Measurements from ENCODE around the gene CA10. TPM values are rescaled to one million over a fixed set of nuclear protein-coding genes. Genes with fewer than 3 reads are reported as not detected.

Gene CA10
- total RNA-seq, 2 donors from 2014 or later = not detected

DNA sequence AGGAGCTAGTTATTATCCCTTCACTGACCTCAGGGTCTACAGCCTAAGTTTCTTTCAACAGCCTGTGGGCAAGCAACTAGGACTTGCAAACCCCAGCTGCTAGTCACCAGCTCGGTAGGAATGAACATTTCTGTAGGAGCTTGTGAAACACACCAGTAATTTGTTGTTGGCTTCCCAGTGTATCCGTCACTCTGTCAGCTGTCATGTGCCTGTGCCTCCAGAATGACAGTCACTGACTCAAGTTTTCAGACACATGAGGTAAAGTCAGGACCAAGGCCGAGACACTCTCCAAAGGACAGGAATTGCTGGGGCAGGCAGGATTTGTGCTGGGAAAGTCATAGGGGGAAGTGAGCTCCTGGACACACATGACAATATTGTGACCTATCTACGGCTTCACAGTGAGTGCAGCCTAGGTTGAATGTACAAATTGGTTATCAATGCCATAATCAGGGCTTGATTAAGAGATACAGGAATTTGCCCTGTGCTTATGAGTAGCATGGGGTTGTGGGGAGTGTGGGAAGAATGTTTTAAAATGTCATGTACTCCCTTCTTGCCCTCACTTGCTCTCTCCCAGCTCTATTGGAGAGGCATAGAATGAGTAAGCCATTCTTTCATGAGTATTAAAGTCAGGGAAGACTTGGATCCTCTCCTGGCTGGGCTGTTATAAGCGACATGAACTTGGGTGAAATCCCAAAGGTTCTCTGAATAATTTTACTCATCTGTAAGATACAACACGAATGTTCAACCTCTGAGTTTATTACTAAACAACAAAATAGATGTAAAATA, 506.8 kb downstream of the CA10 start:
- DNase-seq (ENCODE audit: low spot score) (no peak), ATAC-seq (no peak)
- peaks cover 0 to under 1% of the 10 kb centered on the region in 2 donors for H3K4me1 Mint-ChIP-seq (ENCODE audit: low read depth in 2 of 2)
- H3K27me3 Mint-ChIP-seq = peaks cover 13 to 21% of the 10 kb centered on the region in 2 donors
- no peak overlapping the region for H3K4me3 Mint-ChIP-seq
- H3K9me3 Mint-ChIP-seq = no peaks in the 10 kb centered on the region
- no peak overlapping the region for H3K27ac Mint-ChIP-seq
- H3K36me3 Mint-ChIP-seq = no peaks in the 10 kb centered on the region

GRCh38 chr17:51650772-51651171, 507.7 kb downstream of the CA10 start:
- H3K27ac Mint-ChIP-seq = no peak overlapping the region
- no peaks in the 10 kb centered on the region for H3K4me1 Mint-ChIP-seq (ENCODE audit: low read depth in 2 of 2)
- no peaks in the 10 kb centered on the region for H3K36me3 Mint-ChIP-seq
- H3K4me3 Mint-ChIP-seq = no peak overlapping the region
- peaks cover 13 to 21% of the 10 kb centered on the region in 2 donors for H3K27me3 Mint-ChIP-seq
- no peak for ATAC-seq
- no peaks in the 10 kb centered on the region for H3K9me3 Mint-ChIP-seq
- no peak for DNase-seq (ENCODE audit: low spot score)

- peaks cover 13 to 20% of the 10 kb centered on the region in 2 donors for H3K27me3 Mint-ChIP-seq
- DNase-seq (ENCODE audit: low spot score) (no peak), ATAC-seq (no peak)
- H3K9me3 Mint-ChIP-seq = no peaks in the 10 kb centered on the region
- no peaks in the 10 kb centered on the region for H3K4me1 Mint-ChIP-seq (ENCODE audit: low read depth in 2 of 2)
- H3K4me3 Mint-ChIP-seq = no peak overlapping the region
- H3K36me3 Mint-ChIP-seq = no peaks in the 10 kb centered on the region
- H3K27ac Mint-ChIP-seq = no peak overlapping the region
These were observed 508.3 kb downstream of the CA10 start for GRCh38 chr17:51650202-51650601.

DNA sequence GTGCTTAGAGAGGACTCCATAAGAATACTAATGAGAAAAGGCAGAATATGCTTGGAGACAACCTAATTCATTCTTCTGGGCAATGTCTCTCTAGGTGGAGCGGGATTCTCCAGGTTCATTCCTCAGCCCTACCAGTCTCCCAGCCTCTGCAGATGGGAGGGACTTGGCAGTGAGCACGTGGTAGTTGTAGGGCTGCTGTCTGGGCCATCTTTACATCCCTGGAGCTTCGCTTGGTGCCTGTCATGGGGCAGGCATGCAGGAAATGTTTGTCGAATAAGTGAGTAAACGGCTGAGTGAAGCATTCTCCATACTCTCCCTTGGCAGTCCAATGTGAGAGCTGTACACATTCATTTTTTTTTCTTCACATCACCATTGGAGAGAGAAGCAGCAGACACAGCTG, 510.7 kb downstream of the CA10 start:
- DNase-seq (ENCODE audit: low spot score) (no peak), ATAC-seq (no peak)
- H3K4me1 Mint-ChIP-seq (ENCODE audit: low read depth in 2 of 2) = no peaks in the 10 kb centered on the region
- H3K27ac Mint-ChIP-seq = no peak overlapping the region
- H3K36me3 Mint-ChIP-seq = no peaks in the 10 kb centered on the region
- no peak overlapping the region for H3K4me3 Mint-ChIP-seq
- H3K9me3 Mint-ChIP-seq = no peaks in the 10 kb centered on the region
- peaks cover 19 to 28% of the 10 kb centered on the region in 2 donors for H3K27me3 Mint-ChIP-seq

- H3K36me3 Mint-ChIP-seq = no peaks in the 10 kb centered on the region
- ATAC-seq (no peak), DNase-seq (ENCODE audit: low spot score) (no peak)
- H3K9me3 Mint-ChIP-seq = no peaks in the 10 kb centered on the region
- no peak overlapping the region for H3K27ac Mint-ChIP-seq
- no peaks in the 10 kb centered on the region for H3K4me1 Mint-ChIP-seq (ENCODE audit: low read depth in 2 of 2)
- H3K27me3 Mint-ChIP-seq = peaks cover 19 to 28% of the 10 kb centered on the region in 2 donors
- H3K4me3 Mint-ChIP-seq = no peak overlapping the region
These were observed 511.4 kb downstream of the CA10 start for GRCh38 chr17:51647067-51647466.

DNA sequence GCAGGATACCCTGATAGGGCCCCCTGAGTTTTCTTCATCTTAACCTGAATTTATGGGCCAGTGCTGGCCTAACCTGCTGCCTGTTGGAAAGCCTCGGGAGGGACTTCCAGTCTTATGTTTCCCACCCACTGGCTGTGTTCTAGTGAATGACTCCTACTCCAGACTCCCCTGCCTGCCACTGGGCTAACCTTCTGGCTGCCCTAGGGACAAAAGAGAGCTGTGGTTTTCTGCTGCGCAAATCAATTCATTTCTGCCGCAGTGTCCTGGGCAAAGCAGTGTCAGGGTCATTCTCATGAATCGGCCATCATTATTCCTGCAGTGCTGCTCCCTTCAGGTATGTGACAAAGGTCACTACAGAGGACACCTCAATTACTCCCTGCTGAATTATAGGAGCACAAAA, 512.0 kb downstream of the CA10 start:
- H3K27ac Mint-ChIP-seq = no peak overlapping the region
- H3K9me3 Mint-ChIP-seq = no peaks in the 10 kb centered on the region
- no peaks in the 10 kb centered on the region for H3K4me1 Mint-ChIP-seq (ENCODE audit: low read depth in 2 of 2)
- H3K36me3 Mint-ChIP-seq = no peaks in the 10 kb centered on the region
- peaks cover 19 to 28% of the 10 kb centered on the region in 2 donors for H3K27me3 Mint-ChIP-seq
- ATAC-seq (no peak), DNase-seq (ENCODE audit: low spot score) (no peak)
- H3K4me3 Mint-ChIP-seq = no peak overlapping the region

GRCh38 chr17:51645056-51645455, 513.5 kb downstream of the CA10 start:
- Mint-ChIP-seq H3K4me1 (ENCODE audit: low read depth in 2 of 2) (no peaks in the 10 kb centered on the region), H3K4me3 (no peak overlapping the region), H3K27ac (no peak overlapping the region), H3K36me3 (no peaks in the 10 kb centered on the region), H3K9me3 (no peaks in the 10 kb centered on the region), H3K27me3 (peaks cover 18 to 32% of the 10 kb centered on the region in 2 donors)
- ATAC-seq = no peak
- DNase-seq (ENCODE audit: low spot score) = no peak

- no peak for DNase-seq (ENCODE audit: low spot score)
- no peaks in the 10 kb centered on the region for H3K36me3 Mint-ChIP-seq
- ATAC-seq = no peak
- H3K4me1 Mint-ChIP-seq (ENCODE audit: low read depth in 2 of 2) = no peaks in the 10 kb centered on the region
- H3K27ac Mint-ChIP-seq = no peak overlapping the region
- H3K9me3 Mint-ChIP-seq = no peaks in the 10 kb centered on the region
- H3K27me3 Mint-ChIP-seq = peaks cover 15 to 28% of the 10 kb centered on the region in 2 donors
- no peak overlapping the region for H3K4me3 Mint-ChIP-seq
These were observed 514.6 kb downstream of the CA10 start for GRCh38 chr17:51643702-51644490.

GRCh38 chr17:51642029-51642428, 516.5 kb downstream of the CA10 start:
- no peaks in the 10 kb centered on the region for H3K4me1 Mint-ChIP-seq (ENCODE audit: low read depth in 2 of 2)
- no peak for DNase-seq (ENCODE audit: low spot score)
- H3K36me3 Mint-ChIP-seq = no peaks in the 10 kb centered on the region
- H3K27ac Mint-ChIP-seq = no peak overlapping the region
- H3K9me3 Mint-ChIP-seq = peaks cover 3% of the 10 kb centered on the region
- ATAC-seq = no peak
- no peak overlapping the region for H3K4me3 Mint-ChIP-seq
- H3K27me3 Mint-ChIP-seq = peaks cover 21 to 40% of the 10 kb centered on the region in 2 donors

- Mint-ChIP-seq H3K27ac (no peak overlapping the region), H3K9me3 (peaks cover 4% of the 10 kb centered on the region), H3K4me3 (no peak overlapping the region), H3K27me3 (peaks cover 22 to 43% of the 10 kb centered on the region in 2 donors), H3K36me3 (no peaks in the 10 kb centered on the region), H3K4me1 (ENCODE audit: low read depth in 2 of 2) (no peaks in the 10 kb centered on the region)
- no peak for ATAC-seq
- no peak for DNase-seq (ENCODE audit: low spot score)
These were observed 518.3 kb downstream of the CA10 start for GRCh38 chr17:51640108-51640622.

DNA sequence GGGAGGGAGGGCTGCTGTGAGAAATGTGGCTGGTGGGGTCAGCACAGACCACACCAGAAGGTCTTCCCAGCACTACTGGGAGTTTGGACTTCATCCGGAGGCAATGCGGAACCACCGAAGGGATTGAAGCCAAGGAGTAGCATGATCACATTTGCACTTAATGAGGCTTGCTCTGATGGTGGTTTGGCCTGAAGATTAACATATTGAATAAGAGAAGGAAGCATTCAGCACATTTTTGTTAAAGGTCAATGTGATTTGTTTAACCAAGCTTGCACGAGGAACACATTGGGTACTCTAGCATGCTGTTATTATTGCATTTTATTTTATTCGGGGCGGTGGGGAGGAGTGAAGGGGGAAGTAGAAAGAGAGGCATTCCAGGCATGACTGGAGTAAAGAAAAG, 519.5 kb downstream of the CA10 start:
- Mint-ChIP-seq H3K9me3 (peaks cover 4% of the 10 kb centered on the region), H3K36me3 (no peaks in the 10 kb centered on the region), H3K4me3 (no peak overlapping the region), H3K27ac (no peak overlapping the region), H3K4me1 (ENCODE audit: low read depth in 2 of 2) (no peaks in the 10 kb centered on the region), H3K27me3 (peaks cover 17 to 35% of the 10 kb centered on the region in 2 donors)
- DNase-seq (ENCODE audit: low spot score) = no peak
- no peak for ATAC-seq

- DNase-seq (ENCODE audit: low spot score) (no peak), ATAC-seq (no peak)
- H3K27ac Mint-ChIP-seq = no peak overlapping the region
- H3K4me3 Mint-ChIP-seq = no peak overlapping the region
- peaks cover 17 to 38% of the 10 kb centered on the region in 2 donors for H3K27me3 Mint-ChIP-seq
- peaks cover 8% of the 10 kb centered on the region for H3K9me3 Mint-ChIP-seq
- no peaks in the 10 kb centered on the region for H3K36me3 Mint-ChIP-seq
- no peaks in the 10 kb centered on the region for H3K4me1 Mint-ChIP-seq (ENCODE audit: low read depth in 2 of 2)
These were observed 522.2 kb downstream of the CA10 start for GRCh38 chr17:51636291-51636690.

GRCh38 chr17:51630101-51630671, 528.3 kb downstream of the CA10 start:
- Mint-ChIP-seq H3K27ac (no peak overlapping the region), H3K4me3 (no peak overlapping the region), H3K27me3 (peaks cover 6 to 20% of the 10 kb centered on the region in 2 donors), H3K4me1 (ENCODE audit: low read depth in 2 of 2) (no peaks in the 10 kb centered on the region), H3K9me3 (peaks cover 6% of the 10 kb centered on the region), H3K36me3 (no peaks in the 10 kb centered on the region)
- no peak for DNase-seq (ENCODE audit: low spot score)
- no peak for ATAC-seq

DNA sequence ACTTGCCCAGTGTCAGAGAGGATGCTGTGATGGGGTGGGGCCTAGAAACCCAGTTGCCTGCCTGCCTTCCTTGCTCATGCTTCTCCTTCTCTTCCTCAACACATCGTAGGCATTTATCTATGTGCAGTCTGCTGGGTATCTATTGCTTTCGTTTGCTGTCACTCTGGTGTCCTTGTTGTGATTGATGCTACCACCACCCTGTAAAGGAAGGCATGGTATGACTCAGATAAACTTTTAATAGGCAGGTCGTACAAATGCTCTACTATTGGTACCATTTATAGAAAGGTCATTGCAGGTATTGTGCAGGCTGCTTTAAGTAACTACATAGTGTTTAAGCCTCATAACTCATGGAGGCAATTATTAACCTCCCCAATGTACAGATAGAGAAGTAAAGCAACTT, 529.3 kb downstream of the CA10 start:
- no peaks in the 10 kb centered on the region for H3K4me1 Mint-ChIP-seq (ENCODE audit: low read depth in 2 of 2)
- H3K27me3 Mint-ChIP-seq = peaks cover 6 to 22% of the 10 kb centered on the region in 2 donors
- no peak overlapping the region for H3K4me3 Mint-ChIP-seq
- peak in 1 of 2 donors; percentile 9 for ATAC-seq
- DNase-seq (ENCODE audit: low spot score) = no peak
- H3K27ac Mint-ChIP-seq = no peak overlapping the region
- H3K36me3 Mint-ChIP-seq = no peaks in the 10 kb centered on the region
- peaks cover 6% of the 10 kb centered on the region for H3K9me3 Mint-ChIP-seq

Data from natural killer cell treated with Interleukin-12 subunit alpha and Interleukin-12 subunit beta and Interleukin-15 and Interleukin-18, amount 100 ng/mL, for 72 hours (primary cell).